Upper lobe of right lung (tissue), 1 donor: ENCODE measurements around the gene OTOA. TPM values are rescaled to one million over a fixed set of nuclear protein-coding genes. Genes with fewer than 3 reads are reported as not detected.
"Not testable (repeated sequence)": the region's sequence is repeated elsewhere in the genome, so short reads cannot be mapped to it uniquely, and the experiment has no call there.

ENCODE experiments used
- ATAC-seq: fragments of 200-7000 bp; cut with Tn5 transposase; one replicate; pipeline ENCODE4 v1.9.1; 2020; ENCODE audit warnings: mild to moderate bottlenecking, moderate library complexity
- DNase-seq: peaks from one replicate; pipeline ENCODE4 v3.0.0-alpha.2; 2020
- H3K27ac ChIP-seq: fragments of 200-600 bp; one replicate; pipeline ENCODE4 v1.8.0; 2022
- H3K27me3 ChIP-seq: fragments of 200-600 bp; one replicate; pipeline ENCODE4 v1.8.0; 2022; ENCODE audit warnings: mild to moderate bottlenecking
- H3K36me3 ChIP-seq: fragments of 200-600 bp; one replicate; pipeline ENCODE4 v1.8.0; 2022
- H3K4me1 ChIP-seq: fragments of 200-600 bp; one replicate; pipeline ENCODE4 v1.8.0; 2022
- H3K4me3 ChIP-seq: fragments of 200-600 bp; one replicate; pipeline ENCODE4 v1.8.0; 2022; ENCODE audit warnings: mild to moderate bottlenecking
- H3K9me3 ChIP-seq: fragments of 200-600 bp; one replicate; pipeline ENCODE4 v1.8.0; 2022
- CTCF ChIP-seq: fragments of 200-600 bp; IDR thresholded peaks from one replicate; pipeline ENCODE4 v1.8.0; 2022; ENCODE audit warnings: antibody characterized with exemption
- intact Hi-C: fragments of 100-400 bp; cut with DNase I; formaldehyde crosslinking; loops from one replicate; pipeline ENCODE4 v1.11.0; 2022
- total RNA-seq: library from RNA; stranded (reverse); fragmentation: NEBNext Ultra II Directional; extraction: Animal tissue kit (Norgen Biotek cat#: 25700); gene quantifications from one replicate; pipeline ENCODE4 v1.2.1, GENCODE V29; 2021
- donor health status: DM: no; HTN: yes; CAD: no; lungs with severe emphysema.

Gene OTOA
- total RNA-seq, 1 donor from 2014 or later = 0.90 TPM

DNA sequence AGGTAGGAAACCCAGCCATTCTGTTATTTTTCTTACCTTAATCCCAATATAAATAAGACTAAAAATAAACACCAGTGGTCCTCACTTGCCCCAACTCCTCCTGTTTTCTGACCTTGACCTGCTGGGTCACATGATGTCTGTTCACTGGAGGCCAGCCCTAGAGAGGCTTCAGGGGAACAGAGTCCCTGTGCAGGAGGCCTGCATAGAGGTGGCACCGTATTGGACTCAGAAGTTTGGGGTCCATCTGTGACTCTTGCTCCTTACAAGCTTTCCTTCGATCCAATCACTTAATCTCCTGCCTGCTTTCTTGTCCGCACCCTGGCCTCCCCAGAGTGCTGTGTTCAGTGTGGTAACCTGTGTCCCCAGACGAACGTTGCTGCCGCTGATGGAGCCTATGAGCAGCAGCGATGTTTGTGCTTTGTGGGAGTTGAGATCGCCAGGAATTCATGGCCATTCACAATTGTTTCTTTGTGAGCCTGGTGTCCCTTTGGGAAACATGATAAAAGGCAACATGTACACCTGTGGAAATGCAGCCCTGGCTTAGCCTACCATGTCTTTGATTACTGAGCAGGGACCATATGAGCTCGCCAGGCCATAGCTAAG, 16.1 kb upstream of the OTOA start:
- intact Hi-C loops = no loop called here
- ATAC-seq (no peak), DNase-seq (no peak)
- no peak for TF ChIP-seq CTCF
- H3K4me1 ChIP-seq = peaks cover 37% of the 10 kb centered on the region
- no peaks in the 10 kb centered on the region for H3K27me3 ChIP-seq
- no peak overlapping the region for H3K4me3 ChIP-seq
- H3K27ac ChIP-seq = peak overlapping the region; percentile 20
- peaks cover 8% of the 10 kb centered on the region for H3K36me3 ChIP-seq
- H3K9me3 ChIP-seq = no peaks in the 10 kb centered on the region

DNA sequence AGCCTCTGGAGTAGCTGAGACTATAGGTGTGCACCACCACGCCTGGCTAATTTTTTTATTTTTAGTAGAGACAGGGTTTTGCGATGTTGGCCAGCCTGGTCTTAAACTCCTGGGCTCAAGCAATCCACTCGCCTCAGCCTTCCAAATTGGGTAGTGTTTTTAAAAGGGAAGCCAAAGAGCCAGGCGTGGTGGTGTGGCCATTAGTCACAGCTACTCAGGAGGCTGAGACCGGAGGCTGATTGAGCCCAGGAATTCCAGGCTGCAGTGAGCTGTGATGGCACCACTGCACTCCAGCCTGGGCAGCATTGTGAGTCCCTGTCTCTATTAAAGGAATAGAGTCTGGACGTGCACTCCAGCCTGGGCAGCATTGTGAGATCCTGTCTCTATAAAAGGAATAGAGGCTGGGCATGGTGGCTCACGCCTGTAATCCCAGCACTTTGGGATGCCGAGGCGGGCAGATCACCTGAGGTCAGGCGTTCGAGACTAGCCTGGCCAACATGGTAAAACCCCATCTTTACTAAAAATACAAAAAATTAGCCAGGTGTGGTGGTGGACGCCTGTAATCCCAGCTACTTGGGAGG, 13.9 kb upstream of the OTOA start:
- H3K27me3 ChIP-seq, H3K27ac ChIP-seq, ATAC-seq: not testable (repeated sequence)

GRCh38 chr16:21650521-21650920, 13.2 kb upstream of the OTOA start:
- intact Hi-C loops = no loop called here
- TF ChIP-seq CTCF = no peak
- DNase-seq (no peak), ATAC-seq (peak; percentile 56)
- Histone ChIP-seq H3K9me3 (no peaks in the 10 kb centered on the region), H3K36me3 (peaks cover 12% of the 10 kb centered on the region), H3K4me1 (peaks cover 37% of the 10 kb centered on the region), H3K4me3 (peak overlapping the region; percentile 28), H3K27ac (no peak overlapping the region), H3K27me3 (no peaks in the 10 kb centered on the region)

More for the DNA sequence above, 13.9 kb upstream of the OTOA start:
- intact Hi-C loops, H3K9me3 ChIP-seq, H3K36me3 ChIP-seq, DNase-seq: not testable (repeated sequence)
- Histone ChIP-seq H3K4me1 (peaks cover 37% of the 10 kb centered on the region), H3K4me3 (peak overlapping the region; percentile 27)

GRCh38 chr16:21651515-21651914, 12.3 kb upstream of the OTOA start:
- DNase-seq (no peak), ATAC-seq (no peak)
- no peak for TF ChIP-seq CTCF
- H3K4me1 ChIP-seq = peaks cover 28% of the 10 kb centered on the region
- H3K27me3 ChIP-seq = no peaks in the 10 kb centered on the region
- peaks cover 19% of the 10 kb centered on the region for H3K36me3 ChIP-seq
- H3K4me3 ChIP-seq = peak overlapping the region; percentile 28
- intact Hi-C loops = no loop called here
- peak overlapping the region; percentile 72 for H3K27ac ChIP-seq
- no peaks in the 10 kb centered on the region for H3K9me3 ChIP-seq

DNA sequence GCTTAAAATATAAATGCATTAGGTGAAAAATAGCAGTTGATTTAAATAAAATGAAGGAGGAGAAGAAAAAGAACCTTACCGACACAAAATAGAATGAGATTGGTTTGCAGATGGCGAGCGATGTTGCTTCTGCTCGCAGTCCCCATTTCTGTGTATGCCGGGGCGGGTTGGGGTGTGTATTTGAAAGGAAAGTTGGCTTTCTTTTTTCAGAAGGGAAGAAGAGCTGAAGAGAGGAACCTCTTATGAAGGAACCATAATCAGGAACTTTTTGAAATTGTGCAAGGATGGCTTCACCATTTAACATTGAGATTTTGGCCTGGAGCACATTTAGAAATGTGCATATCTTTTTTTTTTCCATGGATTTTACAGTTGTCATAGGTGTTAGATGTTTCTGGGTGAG, 11.3 kb upstream of the OTOA start, which contains the start of gene IGSF6:
TSS of gene IGSF6 (minus strand) at position 156 of the 400 bp plus-strand sequence. CDS start at position 146, 10 bp downstream.
- DNase-seq = no peak
- ATAC-seq = peak; percentile 57
- no peaks in the 10 kb centered on the region for H3K27me3 ChIP-seq
- H3K27ac ChIP-seq = peak within 1 kb of the TSS; percentile 72
- intact Hi-C loops = no loop called here
- peaks cover 29% of the 10 kb centered on the region for H3K4me1 ChIP-seq
- H3K36me3 ChIP-seq = peaks cover 12% of the 10 kb centered on the region
- TF ChIP-seq CTCF = no peak
- peak within 1 kb of the TSS; percentile 28 for H3K4me3 ChIP-seq
- no peaks in the 10 kb centered on the region for H3K9me3 ChIP-seq

- peaks cover 24% of the 10 kb centered on the region for H3K4me1 ChIP-seq
- no peak for TF ChIP-seq CTCF
- peaks cover 12% of the 10 kb centered on the region for H3K36me3 ChIP-seq
- H3K4me3 ChIP-seq = no peak overlapping the region
- ATAC-seq (peak; percentile 60), DNase-seq (no peak)
- H3K27ac ChIP-seq = no peak overlapping the region
- no peaks in the 10 kb centered on the region for H3K27me3 ChIP-seq
- no peaks in the 10 kb centered on the region for H3K9me3 ChIP-seq
- intact Hi-C loops = no loop called here
These were observed 10.2 kb upstream of the OTOA start for GRCh38 chr16:21653571-21653970.
